ENCODE measurements around the gene FIZ1. TPM values are rescaled to one million over a fixed set of nuclear protein-coding genes. Genes with fewer than 3 reads are reported as not detected.

Gene FIZ1
- total RNA-seq, 1 donor from 2014 or later = 2.6 TPM

DNA sequence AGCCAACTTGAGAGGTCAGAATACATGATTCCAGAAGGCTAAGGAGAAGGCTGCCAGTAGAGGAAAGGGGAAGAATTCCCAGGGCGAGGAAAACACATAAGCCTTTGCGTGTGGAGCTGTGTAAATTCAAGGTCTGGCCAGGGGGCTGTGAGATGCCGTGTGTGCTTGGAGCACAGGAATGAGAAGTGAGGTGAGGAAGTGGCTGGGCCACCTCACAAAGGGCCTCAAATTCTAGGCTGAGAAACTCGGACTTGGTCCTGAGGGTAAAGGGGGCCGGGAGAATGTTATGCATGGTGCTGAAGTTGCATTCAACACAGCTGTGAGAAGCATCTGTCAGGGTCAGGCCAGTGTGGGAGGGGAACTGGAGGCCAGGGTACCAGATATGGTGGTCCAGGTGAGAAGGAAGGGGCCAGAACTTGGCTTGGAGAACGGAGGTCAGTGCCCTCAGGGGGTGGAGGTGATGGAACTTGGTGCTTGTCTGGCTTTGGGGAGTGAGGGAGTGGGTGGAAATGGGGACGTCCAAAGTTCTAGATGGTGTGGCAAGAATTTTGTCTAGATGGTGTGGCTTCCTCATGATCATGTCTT, 36.6 kb upstream of the FIZ1 start:
- DNase-seq (ENCODE audit: low read depth in 2 of 2) = no peak

DNA sequence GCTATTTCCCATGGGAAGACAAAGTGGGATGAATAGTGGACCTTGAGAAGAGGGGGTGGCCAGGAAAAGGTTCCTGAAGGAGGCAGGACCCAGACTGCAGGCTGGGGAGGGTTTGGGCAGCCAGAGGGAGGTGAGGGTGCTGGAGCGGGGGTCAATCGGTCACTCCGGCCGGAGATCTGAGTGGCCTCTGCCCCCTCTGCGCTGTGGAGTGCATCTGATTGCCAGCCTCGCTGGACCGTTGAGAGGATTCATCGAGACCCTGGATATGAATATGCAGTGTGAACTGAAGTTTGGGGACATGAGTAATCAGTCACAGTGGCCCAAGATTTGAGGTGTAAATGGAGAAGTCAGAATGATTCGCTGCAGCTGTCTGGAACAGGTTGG, 36.0 kb upstream of the FIZ1 start:
- peak in 1 of 2 donors; percentile 10 for DNase-seq (ENCODE audit: low read depth in 2 of 2)

DNA sequence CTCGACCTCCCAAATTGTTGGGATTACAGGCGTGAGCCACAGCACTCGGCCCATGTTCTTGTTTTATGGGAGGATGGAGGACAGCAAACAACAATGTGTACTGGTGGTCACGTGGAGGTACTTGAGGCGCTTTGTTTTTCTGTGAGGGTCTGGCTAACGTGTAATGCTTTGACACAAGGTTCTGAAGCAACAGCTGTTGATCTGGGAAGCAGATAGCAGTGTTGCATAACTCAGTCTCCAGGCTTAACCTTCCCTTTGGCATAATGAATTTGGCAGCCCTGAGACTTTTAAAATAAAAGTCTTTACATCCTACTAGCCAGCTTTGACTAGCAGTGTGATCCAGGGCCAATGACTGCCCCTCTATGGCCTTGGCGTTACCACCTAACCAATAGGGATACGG, 34.5 kb upstream of the FIZ1 start:
- no peak for DNase-seq (ENCODE audit: low read depth in 2 of 2)

DNA sequence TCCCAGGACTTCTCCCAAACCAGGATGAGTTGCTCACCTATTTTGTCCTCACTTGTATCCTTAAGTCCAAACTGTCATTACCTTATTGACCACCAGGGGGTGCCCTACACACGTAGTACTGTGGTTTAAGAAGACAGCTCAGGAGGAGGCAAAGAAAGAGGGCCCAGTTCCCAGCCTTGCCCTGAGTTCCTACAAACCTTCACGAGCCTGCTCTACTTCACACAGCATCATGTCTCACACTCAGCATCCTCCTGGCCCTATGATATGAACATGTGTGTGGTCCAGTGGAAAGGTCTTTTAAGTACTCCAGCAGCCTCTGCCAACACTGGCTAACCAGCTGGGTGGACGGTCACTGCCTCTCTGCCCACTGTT, 33.1 kb upstream of the FIZ1 start:
- peak; percentile 90 to 97 for DNase-seq (ENCODE audit: low read depth in 2 of 2)

GRCh38 chr19:55626350-55626749, 27.0 kb upstream of the FIZ1 start:
- DNase-seq (ENCODE audit: low read depth in 2 of 2) = no peak

GRCh38 chr19:55625004-55625326, 25.6 kb upstream of the FIZ1 start:
- DNase-seq (ENCODE audit: low read depth in 2 of 2) = no peak

- peak; percentile 84 to 92 for DNase-seq (ENCODE audit: low read depth in 2 of 2)
These were observed 25.0 kb upstream of the FIZ1 start, which contains the start of gene ZNF784 for GRCh38 chr19:55624109-55625003. ZNF784 (minus strand) TSS chr19:55624566; CDS start chr19:55624561, 5 bp downstream.

DNA sequence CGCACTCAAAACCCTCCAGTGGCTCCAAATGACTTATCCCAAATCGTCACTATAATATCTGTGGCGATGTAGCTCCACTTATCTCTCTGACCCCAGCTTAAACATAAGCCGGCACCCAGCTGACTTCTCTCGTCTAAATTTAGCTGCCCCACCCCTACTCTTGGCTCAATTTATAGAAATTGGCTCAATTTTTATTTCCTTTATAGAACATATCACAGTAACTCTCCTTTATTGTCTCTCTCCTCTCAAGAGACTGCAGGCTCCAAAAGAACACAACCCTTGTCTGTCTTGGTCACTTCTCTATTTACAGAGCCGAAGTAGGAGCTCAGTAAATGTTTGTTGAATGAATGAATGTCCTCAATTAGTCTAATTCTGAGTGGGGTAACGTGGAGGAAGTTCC, 24.2 kb upstream of the FIZ1 start:
- no peak for DNase-seq (ENCODE audit: low read depth in 2 of 2)

- DNase-seq (ENCODE audit: low read depth in 2 of 2) = no peak
These were observed 23.8 kb upstream of the FIZ1 start for GRCh38 chr19:55623130-55623529.

DNA sequence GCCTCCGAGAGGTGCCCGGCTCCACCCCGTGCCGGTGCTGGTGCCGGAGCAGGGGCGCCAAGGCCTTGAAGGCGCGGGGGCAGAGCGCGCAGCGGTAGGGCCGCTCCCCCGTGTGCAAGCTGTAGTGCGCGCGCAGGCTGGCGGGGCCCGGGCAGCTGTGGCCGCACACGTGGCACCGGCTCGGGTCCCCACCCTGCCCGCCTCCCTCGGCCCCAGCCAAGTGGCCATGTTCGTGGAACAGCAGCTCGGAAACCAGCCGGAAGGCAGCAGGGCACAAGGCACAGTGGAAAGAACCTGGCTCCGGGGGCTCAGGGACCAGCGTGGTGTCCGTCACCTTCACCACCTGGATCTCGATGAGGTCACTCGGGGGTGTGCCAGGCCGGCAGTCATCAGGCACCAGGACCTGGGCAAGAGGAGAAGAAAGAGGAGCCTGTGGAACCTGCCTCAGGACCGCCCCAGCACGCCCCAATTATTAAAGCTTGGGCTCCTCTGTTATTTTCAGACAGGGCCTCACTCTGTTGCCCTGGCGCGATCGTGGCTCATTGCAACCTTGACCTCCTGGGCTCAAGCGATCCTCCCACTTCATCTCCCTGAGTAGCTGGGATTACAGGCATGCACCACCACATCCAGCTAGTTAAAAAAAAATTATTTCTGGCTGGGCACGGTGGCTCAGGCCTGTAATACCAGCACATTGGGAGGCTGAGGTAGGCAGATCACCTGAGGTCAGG, 23.1 kb upstream of the FIZ1 start:
- no peak for DNase-seq (ENCODE audit: low read depth in 2 of 2)

DNA sequence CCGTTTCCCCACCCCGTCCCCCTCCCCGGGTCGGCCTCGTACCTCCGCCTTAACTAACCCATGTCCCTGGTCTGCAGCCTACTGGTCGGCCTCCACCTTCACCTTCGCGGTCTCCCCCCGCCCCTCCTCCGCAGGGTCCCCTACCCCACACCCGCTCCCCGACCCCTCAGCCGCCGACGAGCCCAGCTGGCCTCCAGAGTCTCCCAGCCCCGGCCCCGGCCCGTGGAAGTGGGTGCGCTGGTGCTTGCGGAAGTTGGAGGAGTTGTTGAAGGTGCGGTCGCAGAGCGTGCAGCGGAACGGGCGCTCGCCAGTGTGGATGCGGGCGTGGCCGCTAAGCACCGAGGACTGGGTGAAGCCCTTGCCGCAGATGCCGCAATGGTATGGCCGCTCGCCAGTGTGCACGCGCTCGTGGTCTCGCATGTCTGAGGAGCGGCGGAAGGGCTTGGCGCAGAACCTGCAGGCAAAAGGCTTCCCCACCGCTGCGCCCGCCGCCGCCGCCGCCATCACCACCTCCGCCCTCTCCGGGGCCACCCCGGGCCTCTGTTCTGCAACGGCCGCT, 22.4 kb upstream of the FIZ1 start:
- no peak for DNase-seq (ENCODE audit: low read depth in 2 of 2)

DNA sequence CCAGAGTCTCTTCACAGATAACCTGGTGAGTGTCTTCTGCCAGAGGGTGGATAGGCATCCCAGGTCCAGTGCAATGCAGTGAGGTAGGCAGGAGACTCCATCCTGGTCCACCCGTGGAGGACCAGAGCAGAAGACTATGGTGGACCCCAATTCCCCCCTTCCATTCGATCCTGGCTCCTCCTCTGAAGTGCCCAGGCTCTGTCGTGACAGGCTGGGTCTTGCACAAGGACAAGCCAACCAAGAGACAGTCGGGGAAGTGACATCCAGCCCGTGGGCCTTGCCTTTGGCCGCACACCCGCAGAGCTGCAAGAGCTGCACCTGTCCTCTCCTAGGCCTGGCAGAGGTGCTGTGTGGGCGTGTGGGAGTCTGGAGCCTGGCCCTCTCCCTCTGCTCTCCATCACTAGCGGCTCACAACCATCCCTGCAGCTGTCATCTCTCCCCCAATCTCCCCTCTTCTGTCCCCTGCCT, 21.9 kb upstream of the FIZ1 start:
- DNase-seq (ENCODE audit: low read depth in 2 of 2) = no peak

- DNase-seq (ENCODE audit: low read depth in 2 of 2) = no peak
These were observed 21.3 kb upstream of the FIZ1 start for GRCh38 chr19:55620410-55621204.

DNA sequence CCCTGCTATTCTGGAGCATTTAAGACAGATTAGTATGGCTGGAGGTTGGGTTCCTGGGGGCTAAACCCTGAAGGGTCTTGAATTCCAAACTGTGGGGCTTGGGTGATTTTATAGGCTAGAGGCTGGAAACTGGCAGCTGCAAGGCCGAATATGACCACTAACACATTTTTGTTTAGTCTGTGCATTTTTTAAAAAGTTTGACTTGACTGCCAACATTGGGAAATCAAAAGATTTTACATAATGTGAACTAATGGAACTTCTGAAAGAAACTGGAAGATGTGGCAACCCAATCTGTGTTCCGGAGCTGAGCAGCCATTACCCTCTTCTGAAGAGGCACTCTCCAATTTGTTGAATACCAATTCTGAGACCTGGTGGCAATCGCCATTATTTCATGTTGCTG, 20.0 kb upstream of the FIZ1 start:
- DNase-seq (ENCODE audit: low read depth in 2 of 2) = no peak

- no peak for DNase-seq (ENCODE audit: low read depth in 2 of 2)
These were observed 19.1 kb upstream of the FIZ1 start for GRCh38 chr19:55618426-55618825.

GRCh38 chr19:55617426-55617825, 18.1 kb upstream of the FIZ1 start:
- peak in 1 of 2 donors; percentile 52 for DNase-seq (ENCODE audit: low read depth in 2 of 2)

- DNase-seq (ENCODE audit: low read depth in 2 of 2) = no peak
These were observed 17.1 kb upstream of the FIZ1 start for GRCh38 chr19:55616395-55616875.

GRCh38 chr19:55615543-55616394, 16.5 kb upstream of the FIZ1 start:
- DNase-seq (ENCODE audit: low read depth in 2 of 2) = no peak

DNA sequence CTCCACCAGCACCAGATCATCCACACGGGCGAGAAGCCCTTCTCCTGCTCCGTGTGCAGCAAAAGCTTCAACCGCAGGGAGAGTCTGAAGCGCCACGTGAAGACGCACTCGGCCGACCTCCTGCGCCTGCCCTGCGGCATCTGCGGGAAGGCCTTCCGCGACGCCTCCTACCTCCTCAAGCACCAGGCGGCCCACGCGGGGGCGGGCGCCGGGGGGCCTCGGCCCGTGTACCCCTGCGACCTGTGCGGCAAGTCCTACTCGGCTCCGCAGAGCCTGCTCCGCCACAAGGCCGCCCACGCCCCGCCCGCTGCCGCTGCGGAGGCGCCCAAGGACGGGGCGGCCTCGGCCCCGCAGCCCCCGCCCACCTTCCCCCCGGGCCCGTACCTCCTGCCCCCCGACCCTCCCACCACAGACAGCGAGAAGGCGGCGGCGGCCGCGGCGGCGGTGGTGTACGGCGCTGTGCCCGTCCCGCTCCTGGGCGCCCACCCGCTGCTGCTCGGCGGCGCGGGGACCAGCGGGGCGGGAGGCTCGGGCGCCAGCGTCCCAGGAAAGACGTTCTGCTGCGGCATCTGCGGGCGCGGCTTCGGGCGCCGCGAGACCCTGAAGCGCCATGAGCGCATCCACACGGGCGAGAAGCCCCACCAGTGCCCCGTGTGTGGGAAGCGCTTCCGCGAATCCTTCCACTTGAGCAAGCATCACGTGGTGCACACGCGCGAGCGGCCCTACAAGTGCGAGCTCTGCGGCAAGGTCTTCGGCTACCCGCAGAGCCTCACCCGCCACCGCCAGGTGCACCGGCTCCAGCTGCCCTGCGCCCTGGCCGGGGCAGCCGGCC, 15.6 kb upstream of the FIZ1 start:
- no peak for DNase-seq (ENCODE audit: low read depth in 2 of 2)
